Loucy (cell line): ENCODE results near the gene ZMIZ2.

Source experiments
- H2AFZ ChIP-seq: fragments of 200-600 bp; sonication (generic); 2 replicates; pipeline ENCODE4 v1.6.0; 2016; ENCODE audit warnings: antibody characterized with exemption, mild to moderate bottlenecking, low read length, moderate library complexity
- H3F3A ChIP-seq: fragments of 200-600 bp; 2 replicates; pipeline ENCODE4 v1.6.0; 2016; ENCODE audit warnings: antibody characterized with exemption, low read depth, mild to moderate bottlenecking
- H3K27me3 ChIP-seq: fragments of 200-600 bp; sonication (generic); 2 replicates; pipeline ENCODE4 v1.6.1; 2014; ENCODE audit warnings: low read length, mild to moderate bottlenecking; ENCODE audit not compliant: insufficient read depth, poor library complexity, severe bottlenecking
- H3K36me3 ChIP-seq: fragments of 200-600 bp; sonication (generic); 2 replicates; pipeline ENCODE4 v1.6.1; 2016; ENCODE audit warnings: low read length; ENCODE audit not compliant: insufficient read depth
- H3K4me1 ChIP-seq: fragments of 200-600 bp; sonication (generic); 2 replicates; pipeline ENCODE4 v1.5.1; 2014; ENCODE audit warnings: low read length, mild to moderate bottlenecking; ENCODE audit not compliant: insufficient read depth, poor library complexity, severe bottlenecking
- H3K4me2 ChIP-seq: fragments of 200-600 bp; sonication (generic); 2 replicates; pipeline ENCODE4 v1.6.0; 2014; ENCODE audit warnings: antibody characterized with exemption, low read length, low read depth, mild to moderate bottlenecking; ENCODE audit not compliant: poor library complexity, severe bottlenecking
- H3K4me3 ChIP-seq: fragments of 200-600 bp; sonication (generic); 2 replicates; pipeline ENCODE4 v1.5.1; 2014; ENCODE audit warnings: low read length, mild to moderate bottlenecking, mixed read lengths; ENCODE audit not compliant: poor library complexity, severe bottlenecking
- H3K79me2 ChIP-seq: fragments of 200-600 bp; sonication (generic); 2 replicates; pipeline ENCODE4 v1.6.1; 2014; ENCODE audit warnings: low read length; ENCODE audit not compliant: insufficient read depth
- H3K9ac ChIP-seq: fragments of 200-600 bp; sonication (generic); 2 replicates; pipeline ENCODE4 v1.6.0; 2014; ENCODE audit warnings: mild to moderate bottlenecking, low read depth, low read length, moderate library complexity; ENCODE audit not compliant: poor library complexity, severe bottlenecking
- H3K9me2 ChIP-seq: fragments of 200-600 bp; sonication (generic); replicated peaks from 2 replicates; pipeline ENCODE4 v1.6.1; 2016; ENCODE audit warnings: low read depth, low read length, mixed read lengths
- H3K9me3 ChIP-seq: fragments of 200-600 bp; sonication (generic); 2 replicates; pipeline ENCODE4 v1.6.1; 2014; ENCODE audit warnings: mild to moderate bottlenecking, antibody characterized with exemption, low read length, low read depth; ENCODE audit not compliant: insufficient read depth
- H4K20me1 ChIP-seq: fragments of 200-600 bp; sonication (generic); 2 replicates; pipeline ENCODE4 v1.6.0; 2014; ENCODE audit warnings: antibody characterized with exemption, low read length, mild to moderate bottlenecking; ENCODE audit not compliant: insufficient read depth, poor library complexity, severe bottlenecking
- EZH2phosphoT487 ChIP-seq: fragments of 200-600 bp; IDR thresholded peaks from 2 replicates; pipeline ENCODE4 v1.6.1; 2018; ENCODE audit warnings: antibody characterized with exemption, mild to moderate bottlenecking, moderate library complexity, borderline replicate concordance
- TF ChIP-seq, protein P1 (sequence below): fragments of 200-600 bp; sonication (generic); conservative IDR thresholded peaks from 2 replicates; pipeline ENCODE4 v1.5.1; 2014; ENCODE audit warnings: mild to moderate bottlenecking, antibody characterized with exemption, low read length

ZMIZ2 gene

DNA sequence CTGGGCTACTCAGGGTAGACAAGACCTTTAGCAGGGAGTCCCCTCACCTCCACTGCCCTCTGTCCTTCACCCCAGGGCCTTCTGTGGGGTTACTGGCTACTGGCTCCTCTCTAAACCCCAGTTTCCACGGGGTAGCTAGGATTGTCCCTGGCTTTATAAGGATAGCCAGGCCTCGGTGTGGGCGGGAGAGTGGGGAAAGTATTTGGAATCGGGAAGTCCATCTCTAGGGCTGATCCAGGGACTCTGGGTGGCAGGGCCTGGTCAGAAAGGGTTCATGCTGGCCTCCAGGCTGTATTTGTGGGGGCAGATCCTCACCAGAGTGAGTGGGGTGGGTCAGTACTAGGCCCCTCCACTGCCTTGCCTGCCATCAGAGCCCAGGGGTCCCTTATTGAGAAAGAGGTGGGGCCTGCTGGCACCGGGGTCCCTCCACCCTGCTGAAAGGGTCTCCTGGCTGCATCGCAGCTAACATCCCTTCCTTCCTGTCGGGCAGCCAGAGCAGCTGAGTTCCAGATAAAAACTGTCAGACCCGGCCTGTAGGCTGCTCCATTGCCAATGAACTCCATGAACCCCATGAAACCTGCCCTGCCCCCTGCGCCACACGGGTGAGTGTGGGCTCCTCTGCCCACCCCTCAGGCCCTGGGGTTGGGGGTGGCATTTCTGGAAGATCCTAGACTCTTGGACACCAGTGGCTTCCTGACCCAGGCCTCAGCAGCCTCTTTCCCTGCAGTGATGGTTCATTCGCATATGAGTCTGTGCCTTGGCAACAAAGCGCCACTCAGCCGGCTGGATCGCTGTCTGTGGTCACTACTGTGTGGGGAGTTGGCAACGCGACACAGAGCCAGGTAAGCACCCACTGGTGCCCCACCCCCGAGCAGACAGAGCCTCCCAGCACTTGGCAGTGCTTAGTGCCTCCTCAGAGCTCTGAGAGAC lies 7.3 kb downstream of the ZMIZ2 start:
- H3K9me2 ChIP-seq, result no peaks in the 10 kb centered on the region
- H4K20me1 ChIP-seq, result peaks cover 4% of the 10 kb centered on the region
- peaks cover 48% of the 10 kb centered on the region for H3K79me2 ChIP-seq
- H3K9me3 ChIP-seq, result no peaks in the 10 kb centered on the region
- H3K36me3 ChIP-seq, result peaks cover 34% of the 10 kb centered on the region; the same call in 1 of the 2 replicates
- H3K4me3 ChIP-seq, result no peak overlapping the region
- peaks cover 16% of the 10 kb centered on the region for H3K4me1 ChIP-seq
- H3K4me2 ChIP-seq, result peak overlapping the region; percentile 5
- H3K27me3 ChIP-seq, result no peaks in the 10 kb centered on the region
- H3K9ac ChIP-seq, result peak overlapping the region; percentile 44
- no peak overlapping the region for H2AFZ ChIP-seq
- TF ChIP-seq EZH2phosphoT487, result no peak
- TF ChIP-seq, protein P1, sequence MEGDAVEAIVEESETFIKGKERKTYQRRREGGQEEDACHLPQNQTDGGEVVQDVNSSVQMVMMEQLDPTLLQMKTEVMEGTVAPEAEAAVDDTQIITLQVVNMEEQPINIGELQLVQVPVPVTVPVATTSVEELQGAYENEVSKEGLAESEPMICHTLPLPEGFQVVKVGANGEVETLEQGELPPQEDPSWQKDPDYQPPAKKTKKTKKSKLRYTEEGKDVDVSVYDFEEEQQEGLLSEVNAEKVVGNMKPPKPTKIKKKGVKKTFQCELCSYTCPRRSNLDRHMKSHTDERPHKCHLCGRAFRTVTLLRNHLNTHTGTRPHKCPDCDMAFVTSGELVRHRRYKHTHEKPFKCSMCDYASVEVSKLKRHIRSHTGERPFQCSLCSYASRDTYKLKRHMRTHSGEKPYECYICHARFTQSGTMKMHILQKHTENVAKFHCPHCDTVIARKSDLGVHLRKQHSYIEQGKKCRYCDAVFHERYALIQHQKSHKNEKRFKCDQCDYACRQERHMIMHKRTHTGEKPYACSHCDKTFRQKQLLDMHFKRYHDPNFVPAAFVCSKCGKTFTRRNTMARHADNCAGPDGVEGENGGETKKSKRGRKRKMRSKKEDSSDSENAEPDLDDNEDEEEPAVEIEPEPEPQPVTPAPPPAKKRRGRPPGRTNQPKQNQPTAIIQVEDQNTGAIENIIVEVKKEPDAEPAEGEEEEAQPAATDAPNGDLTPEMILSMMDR, result no peak
- no peaks in the 10 kb centered on the region for H3F3A ChIP-seq

DNA sequence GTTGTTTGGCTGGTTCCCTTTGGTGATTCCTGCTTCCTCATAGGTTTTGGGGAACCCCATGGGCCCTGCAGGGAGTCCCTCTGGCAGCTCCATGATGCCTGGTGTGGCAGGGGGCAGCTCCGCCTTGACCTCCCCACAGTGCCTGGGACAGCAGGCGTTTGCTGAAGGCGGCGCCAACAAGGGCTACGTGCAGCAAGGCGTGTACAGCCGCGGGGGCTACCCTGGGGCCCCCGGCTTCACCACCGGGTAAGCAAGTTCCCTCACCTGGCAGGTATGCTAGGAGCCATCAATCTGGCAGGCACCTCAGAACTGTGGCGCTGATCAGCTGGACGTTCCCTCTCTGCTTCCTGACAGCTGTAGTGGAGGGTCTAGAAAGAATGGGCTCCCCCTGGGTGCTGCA lies 8.3 kb downstream of the ZMIZ2 start:
- Histone ChIP-seq H3K4me3 (no peak overlapping the region), H3K4me1 (peaks cover 9% of the 10 kb centered on the region), H2AFZ (no peak overlapping the region), H4K20me1 (no peaks in the 10 kb centered on the region), H3K9me3 (no peaks in the 10 kb centered on the region), H3K79me2 (peaks cover 39% of the 10 kb centered on the region; the same call in 1 of the 2 replicates), H3K27me3 (no peaks in the 10 kb centered on the region), H3K36me3 (peaks cover 42% of the 10 kb centered on the region; the same call in 1 of the 2 replicates), H3K9ac (no peak overlapping the region), H3K4me2 (no peak overlapping the region), H3F3A (no peaks in the 10 kb centered on the region), H3K9me2 (no peaks in the 10 kb centered on the region)
- TF ChIP-seq, protein P1, result no peak
- no peak for TF ChIP-seq EZH2phosphoT487

DNA sequence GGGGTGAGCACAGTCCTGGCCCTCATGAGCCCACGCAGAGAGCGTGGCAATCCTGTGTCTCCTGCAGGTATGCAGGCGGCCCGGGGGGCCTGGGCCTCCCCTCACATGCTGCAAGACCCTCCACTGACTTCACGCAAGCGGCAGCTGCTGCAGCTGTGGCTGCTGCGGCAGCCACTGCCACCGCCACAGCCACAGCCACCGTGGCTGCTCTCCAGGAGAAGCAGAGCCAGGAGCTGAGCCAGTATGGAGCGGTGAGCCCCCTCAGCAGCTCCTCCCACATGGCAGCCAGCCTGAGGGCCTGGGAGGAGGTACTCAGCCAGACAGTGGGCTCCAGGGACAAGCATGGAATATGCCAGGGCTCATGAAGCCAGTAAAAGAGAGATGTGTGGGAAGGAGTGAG lies 8.7 kb downstream of the ZMIZ2 start:
- H2AFZ ChIP-seq, result no peak overlapping the region
- H3K79me2 ChIP-seq, result peaks cover 34% of the 10 kb centered on the region; the same call in 1 of the 2 replicates
- no peak overlapping the region for H3K4me2 ChIP-seq
- H3K4me1 ChIP-seq, result peaks cover 9% of the 10 kb centered on the region
- no peaks in the 10 kb centered on the region for H4K20me1 ChIP-seq
- H3K36me3 ChIP-seq, result peaks cover 46% of the 10 kb centered on the region; the same call in 1 of the 2 replicates
- TF ChIP-seq EZH2phosphoT487, result no peak
- TF ChIP-seq, protein P1, result no peak
- H3K9ac ChIP-seq, result no peak overlapping the region
- H3K9me3 ChIP-seq, result no peaks in the 10 kb centered on the region
- no peaks in the 10 kb centered on the region for H3F3A ChIP-seq
- no peaks in the 10 kb centered on the region for H3K27me3 ChIP-seq
- H3K4me3 ChIP-seq, result no peak overlapping the region
- no peaks in the 10 kb centered on the region for H3K9me2 ChIP-seq
